GM10847 (cell line): Measurements from ENCODE around the gene STARD3NL.

Source experiments
- POLR2A ChIP-seq: IDR thresholded peaks from 2 replicates; pipeline ENCODE4 v1.6.1; 2011; ENCODE audit not compliant: insufficient read length; ENCODE audit errors: extremely low read depth

The STARD3NL gene, protein sequence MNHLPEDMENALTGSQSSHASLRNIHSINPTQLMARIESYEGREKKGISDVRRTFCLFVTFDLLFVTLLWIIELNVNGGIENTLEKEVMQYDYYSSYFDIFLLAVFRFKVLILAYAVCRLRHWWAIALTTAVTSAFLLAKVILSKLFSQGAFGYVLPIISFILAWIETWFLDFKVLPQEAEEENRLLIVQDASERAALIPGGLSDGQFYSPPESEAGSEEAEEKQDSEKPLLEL

DNA sequence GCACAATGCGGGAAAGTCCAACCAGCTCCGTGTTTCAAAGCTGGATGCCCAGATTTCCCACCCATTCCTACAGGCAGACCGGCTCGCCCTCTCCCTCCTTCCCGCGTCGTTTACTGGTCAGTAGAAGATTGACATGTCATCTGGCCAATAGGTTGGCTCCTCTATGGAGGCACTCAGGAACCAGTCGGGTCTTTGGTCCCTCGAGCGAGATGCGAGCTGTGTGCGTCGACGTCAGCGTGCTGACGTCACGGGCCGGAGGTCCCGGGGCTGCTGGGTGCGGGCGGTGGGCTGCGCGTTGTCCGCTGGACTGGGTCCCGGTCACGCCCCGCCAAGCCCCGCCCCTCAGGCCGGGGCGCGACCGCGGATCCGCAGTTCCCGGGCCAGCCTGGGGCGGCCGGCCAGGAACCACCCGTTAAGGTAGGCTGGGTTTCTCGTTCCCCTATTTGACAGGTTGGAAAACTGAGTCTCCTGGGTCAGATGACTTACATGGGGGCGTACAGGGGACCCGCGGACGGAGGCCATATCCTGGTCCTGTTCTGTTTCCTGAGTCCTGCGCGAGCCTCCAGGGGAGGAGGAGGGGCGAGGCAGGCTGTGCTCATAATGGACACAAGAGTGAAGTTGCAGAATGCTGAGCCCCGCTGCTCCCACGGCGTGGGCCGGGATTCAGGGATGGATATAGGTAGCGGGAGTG lies at the start of gene STARD3NL:
TSS of gene STARD3NL (plus strand) at position 242 of the 691 bp plus-strand sequence. CDS start 29,260 bp downstream, outside the sequence.
- peak; percentile 15 for TF ChIP-seq POLR2A

DNA sequence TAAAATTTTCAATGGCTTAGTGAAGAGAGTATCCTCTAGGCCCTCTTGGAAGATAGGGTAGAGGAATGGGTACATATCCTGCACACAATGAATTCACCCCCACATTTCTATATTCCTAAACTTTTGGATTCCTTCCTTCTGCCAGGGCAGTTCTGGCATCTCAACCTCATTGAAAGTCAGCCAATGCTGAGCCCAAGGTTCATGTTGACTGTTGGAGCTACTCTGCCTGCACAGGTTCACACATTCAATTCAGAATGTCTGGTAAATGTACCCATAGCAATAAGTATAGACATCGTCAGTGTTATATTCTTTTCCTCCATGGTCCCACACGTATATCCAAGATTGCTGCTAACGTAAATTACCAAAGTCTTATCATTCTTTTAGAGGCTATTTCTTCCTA lies 48.9 kb upstream of the STARD3NL start:
- TF ChIP-seq POLR2A, result no peak

DNA sequence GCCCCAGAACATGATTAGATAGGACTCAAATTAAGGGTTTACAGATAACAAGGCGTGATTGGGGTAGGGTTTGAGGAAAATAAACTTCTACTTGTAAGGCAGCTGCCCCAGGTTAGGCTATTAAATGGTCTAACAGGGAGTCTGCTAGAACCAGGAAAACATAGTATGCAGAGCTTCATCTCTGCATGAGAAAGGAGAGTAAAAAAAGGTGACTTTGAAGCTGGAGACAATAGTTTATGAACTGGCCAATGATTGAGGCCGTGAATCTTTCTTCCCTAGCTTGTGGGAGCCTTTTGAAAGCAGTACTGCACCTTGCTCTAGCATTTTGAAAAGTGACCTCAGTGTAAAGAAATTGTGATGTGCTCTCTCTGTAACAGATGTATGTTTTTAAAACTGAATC lies 48.5 kb upstream of the STARD3NL start:
- no peak for TF ChIP-seq POLR2A

DNA sequence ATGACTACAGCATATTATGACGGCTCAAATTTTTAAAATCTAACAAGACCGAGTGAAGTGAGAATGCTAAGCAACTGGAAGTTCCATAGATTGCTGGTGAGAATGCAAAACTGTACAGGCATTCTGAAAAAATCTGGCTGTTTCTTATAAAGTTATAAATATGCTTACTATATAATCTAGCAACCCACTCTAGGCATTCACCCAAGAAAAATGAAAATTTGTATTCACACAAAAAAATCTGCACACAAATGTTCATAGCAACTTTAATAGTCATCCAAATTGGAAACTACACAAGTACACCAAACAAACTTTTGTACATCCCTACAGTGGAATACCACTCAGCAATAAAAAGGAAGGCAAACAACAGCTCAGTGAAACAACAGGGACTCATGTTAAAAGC lies 39.9 kb upstream of the STARD3NL start:
- TF ChIP-seq POLR2A, result no peak

DNA sequence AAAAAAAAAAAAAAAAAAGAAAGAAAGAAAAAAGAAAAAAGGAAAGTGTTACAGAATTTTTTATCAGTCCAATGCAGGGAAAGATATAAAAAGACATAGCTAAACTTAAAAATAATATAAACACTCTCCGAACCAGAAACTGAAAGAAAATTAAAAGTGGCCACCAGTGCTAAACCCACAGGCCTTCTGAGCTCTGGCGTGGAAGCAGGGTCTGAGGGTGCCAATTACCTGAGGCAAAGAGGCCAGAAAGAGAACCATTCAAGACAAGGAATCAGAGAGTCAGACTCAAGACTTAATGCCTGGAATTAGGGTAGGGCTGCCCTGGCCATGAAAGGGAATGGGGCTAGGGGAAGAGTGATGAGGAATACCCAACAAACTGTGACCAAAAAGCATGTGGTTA lies 36.9 kb upstream of the STARD3NL start:
- no peak for TF ChIP-seq POLR2A

DNA sequence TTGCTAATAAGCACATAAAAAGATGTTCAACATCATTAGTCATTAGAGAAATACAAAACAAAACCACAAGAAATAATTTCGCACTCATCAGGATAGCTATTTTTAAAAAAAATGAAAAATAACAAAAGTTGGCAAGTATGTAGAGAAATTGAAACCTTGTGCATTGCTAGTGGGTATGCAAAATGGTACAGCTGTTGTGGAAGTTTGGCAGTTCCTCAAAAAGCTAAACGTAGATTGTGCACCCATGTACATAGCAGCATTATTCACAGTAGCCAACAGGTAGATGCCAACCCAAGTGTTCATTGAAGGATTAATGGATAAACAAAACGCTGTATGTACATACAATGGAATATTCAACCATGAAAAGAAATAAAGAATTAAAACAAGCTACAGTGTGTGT lies 35.3 kb upstream of the STARD3NL start:
- TF ChIP-seq POLR2A, result no peak

DNA sequence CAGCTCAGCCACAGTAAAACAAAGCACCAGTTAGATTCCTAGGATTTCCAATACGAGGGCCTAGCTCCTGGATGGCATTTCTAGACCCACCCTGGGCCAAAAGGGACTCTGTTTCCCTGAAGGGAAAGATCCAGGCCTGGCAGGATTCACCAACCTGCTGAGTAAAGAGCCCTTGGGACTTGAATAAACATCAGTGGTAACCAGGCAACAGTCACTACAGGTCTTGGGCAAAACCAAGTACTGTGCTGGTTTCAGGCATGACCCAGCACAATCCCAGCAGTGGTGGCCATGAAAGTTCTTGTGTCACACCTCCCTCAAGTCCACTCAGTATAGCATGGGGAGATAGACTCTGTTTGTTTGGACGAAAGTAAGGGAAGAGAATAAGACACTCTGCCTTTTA lies 31.0 kb upstream of the STARD3NL start:
- TF ChIP-seq POLR2A, result no peak

DNA sequence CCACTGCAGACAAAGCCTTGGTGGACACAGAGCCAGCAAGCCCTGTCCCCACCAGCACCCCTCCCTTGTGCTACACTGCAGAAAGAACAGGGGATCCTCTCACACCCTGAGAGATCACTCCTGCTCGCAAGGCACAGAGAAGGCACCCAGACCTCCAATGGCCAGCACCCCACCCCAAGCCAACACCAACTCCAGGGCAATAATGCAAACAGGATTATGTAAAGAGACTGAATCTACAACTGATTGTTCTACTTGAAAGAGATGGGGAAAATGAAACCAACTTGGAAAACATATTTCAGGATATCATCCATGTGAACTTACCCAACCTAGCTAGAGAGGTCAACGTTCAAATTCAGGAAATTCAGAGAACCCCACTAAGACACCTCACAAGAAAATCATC lies 26.5 kb upstream of the STARD3NL start:
- TF ChIP-seq POLR2A, result no peak

DNA sequence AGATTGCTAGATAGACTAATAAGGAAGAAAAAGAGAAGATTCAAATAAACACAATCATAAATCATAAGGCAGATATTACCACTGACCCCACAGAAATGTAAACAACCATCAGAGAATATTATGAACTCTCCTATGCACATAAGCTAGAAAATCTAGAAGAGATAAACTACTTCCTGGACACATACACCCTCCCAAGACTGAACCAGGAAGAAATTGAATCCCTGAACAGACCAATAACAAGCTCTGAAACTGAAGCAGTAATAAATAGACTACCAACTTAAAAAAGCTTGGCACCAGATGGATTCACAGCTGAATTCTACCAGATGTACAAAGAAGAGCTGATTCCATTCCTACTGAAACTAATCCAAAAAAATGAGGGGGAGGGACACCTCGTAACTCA lies 24.5 kb upstream of the STARD3NL start:
- TF ChIP-seq POLR2A, result no peak

DNA sequence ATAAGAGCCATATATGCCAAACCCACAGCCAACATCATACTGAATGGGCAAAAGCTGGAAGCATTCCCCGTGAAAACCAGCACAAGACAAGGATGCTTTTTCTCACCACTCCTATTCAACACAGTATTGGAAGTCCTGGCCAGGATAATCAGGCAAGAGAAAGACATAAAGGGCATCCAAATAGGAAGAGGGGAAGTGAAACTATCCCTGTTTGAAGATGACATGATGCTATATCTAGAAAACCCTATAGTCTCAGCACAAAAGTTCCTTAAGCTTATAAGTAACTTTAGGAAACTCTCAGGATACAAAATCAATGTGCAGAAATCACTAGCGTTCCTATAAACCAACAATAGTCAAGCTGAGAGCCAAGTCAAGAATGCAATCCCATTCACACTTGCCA lies 23.8 kb upstream of the STARD3NL start:
- no peak for TF ChIP-seq POLR2A

DNA sequence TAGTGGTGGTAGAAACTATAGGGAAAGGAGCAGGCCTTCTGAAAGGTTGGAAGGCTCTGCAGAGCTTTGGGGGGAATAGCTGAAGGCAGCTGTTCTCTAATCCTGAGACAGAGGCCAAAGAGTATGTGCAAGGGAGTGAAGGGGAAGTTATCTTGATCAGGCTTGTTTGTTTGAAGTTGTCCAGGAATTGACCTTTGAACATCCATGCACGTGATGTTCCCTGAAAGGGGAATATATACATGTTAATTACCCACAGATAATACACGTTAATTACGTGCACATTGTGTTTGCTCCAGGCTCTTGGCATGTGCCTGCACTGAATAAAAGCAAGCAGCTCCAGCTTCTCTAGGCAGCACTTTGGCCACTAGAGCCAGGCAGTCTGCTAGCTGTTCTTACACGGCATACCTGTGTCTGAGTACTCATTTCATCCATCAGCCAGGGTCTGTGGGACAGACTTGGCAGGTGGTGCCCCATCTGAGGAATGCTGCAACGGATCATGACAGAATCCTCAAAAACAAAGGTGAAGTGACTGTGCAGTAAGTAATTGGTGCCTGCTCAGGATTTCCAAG lies 18.0 kb upstream of the STARD3NL start:
- TF ChIP-seq POLR2A, result no peak

DNA sequence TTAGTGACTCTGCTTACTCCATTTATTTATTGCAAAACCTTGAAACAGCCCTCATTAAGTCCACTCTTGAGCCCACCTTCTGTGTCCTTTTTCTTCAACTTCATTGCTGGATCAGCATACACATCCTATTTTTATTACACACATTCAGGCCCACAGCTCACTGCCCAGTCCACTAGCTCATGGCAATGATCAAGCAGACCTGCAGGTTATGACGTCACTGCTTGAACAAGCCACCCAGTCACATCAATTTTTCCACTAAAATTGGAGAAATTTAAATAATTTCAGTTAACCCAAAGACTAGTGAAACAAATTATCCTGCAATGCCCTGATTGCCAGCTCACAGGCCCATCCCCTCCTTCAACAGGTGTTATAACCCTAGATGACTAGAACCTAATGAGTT lies 16.0 kb upstream of the STARD3NL start:
- no peak for TF ChIP-seq POLR2A

DNA sequence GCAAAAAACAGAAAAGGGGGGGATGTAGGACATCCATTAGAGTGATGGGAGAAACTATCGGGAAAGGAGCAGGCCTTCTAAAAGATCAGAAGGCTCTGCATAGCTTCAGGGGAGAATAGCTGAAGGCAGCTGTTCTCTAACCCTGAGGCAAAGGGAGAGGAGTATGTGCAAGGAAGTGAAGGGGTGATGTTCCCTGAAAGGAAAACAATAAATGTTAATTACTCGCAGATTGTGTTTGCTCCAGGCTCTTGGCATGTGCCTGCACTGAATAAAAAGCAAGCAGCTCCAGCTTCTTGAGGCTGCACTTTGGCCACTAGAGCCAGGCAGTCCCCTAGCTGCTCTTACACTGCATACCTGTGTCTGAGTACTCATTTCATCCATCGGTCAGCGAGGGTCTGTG lies 14.4 kb upstream of the STARD3NL start:
- no peak for TF ChIP-seq POLR2A

DNA sequence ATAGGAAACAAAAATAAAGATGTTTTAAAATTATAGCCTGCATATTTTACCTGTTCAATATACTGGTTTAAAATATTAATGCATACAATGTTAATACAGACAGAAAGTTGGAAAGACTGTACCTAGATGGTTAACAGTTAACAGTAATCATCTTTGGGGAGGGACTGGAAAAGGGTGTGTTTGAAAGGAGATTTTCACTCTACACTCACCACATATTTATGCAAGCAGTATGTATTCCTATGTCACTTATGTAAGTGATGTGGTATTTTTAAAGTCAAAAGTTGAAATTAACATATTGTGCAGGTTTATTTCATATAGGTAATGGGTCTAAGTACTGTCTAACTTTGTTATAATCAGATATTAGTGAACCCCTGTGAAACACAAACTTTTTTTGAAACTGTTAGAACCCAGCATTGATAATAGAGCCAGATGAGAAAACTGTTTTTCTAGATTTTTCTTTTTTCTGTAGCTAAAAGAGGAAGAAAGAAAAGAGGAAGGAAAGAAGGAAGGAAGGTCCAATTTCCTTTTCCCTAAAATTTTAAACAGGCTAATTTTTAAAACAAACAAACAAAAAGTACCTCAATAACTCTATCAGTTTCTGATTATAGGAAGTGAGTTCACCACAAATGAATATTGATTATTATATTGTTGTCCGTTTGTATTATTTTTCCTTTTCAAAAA lies 9.0 kb upstream of the STARD3NL start:
- TF ChIP-seq POLR2A, result no peak

DNA sequence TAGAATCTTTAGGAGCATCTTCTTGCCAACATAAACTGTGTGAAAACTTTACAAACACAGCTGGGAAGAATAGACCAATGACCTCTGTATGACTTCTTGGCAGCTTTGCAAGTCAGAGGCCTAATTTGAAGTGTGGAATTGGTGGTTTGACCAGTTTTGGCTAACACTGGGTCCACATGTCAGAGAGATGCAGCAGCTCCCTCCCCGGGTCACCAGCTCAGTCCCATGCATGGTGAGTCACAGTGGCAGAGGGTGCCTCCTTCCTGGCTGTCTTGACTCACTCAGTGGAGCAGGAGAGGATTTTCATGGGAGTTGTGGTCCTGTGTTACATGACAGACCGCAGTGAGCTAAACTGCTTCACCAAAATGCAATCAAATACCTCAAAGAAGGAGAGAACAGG lies 8.2 kb upstream of the STARD3NL start:
- TF ChIP-seq POLR2A, result no peak
